Panc1 (cell line): ENCODE measurements around the gene DCAF17. TPM values are rescaled to one million over a fixed set of nuclear protein-coding genes. Genes with fewer than 3 reads are reported as not detected.

ENCODE experiments used
- ATAC-seq: fragments of 200-7000 bp; cut with Tn5 transposase; 2 replicates; pipeline ENCODE4 v1.9.1; 2020; ENCODE audit warnings: mild to moderate bottlenecking, moderate library complexity
- BruUV-seq: library from RNA; stranded (reverse); fragments of 400-500 nt; replicated peaks from 2 replicates; lab custom pipeline; 2021; lab: Mats Ljungman, UMichigan
- CTCF ChIA-PET: fragments of 300-600 bp; sonication (Branson Sonifier 250); formaldehyde crosslinking; loops from one replicate; lab custom pipeline; 2022; ENCODE audit warnings: antibody characterized with exemption; lab: Charles Lee
- POLR2A ChIA-PET: fragments of 300-600 bp; sonication (Branson Sonifier 250); formaldehyde crosslinking; loops from one replicate; lab custom pipeline; 2022; ENCODE audit warnings: antibody characterized with exemption; lab: Charles Lee
- DNase-seq: peaks from one replicate; pipeline ENCODE4 v3.0.0-alpha.2; 2010; ENCODE audit warnings: low read depth, low spot score
- H3K27ac ChIP-seq: 2 replicates; pipeline ENCODE4 v1.5.1; 2011; ENCODE audit warnings: mild to moderate bottlenecking, low read length, inconsistent platforms
- H3K27me3 ChIP-seq: fragments of 200-500 bp; sonication (Bioruptor generic); 2 replicates; pipeline ENCODE4 v1.6.0; 2014; ENCODE audit warnings: low read length, inconsistent platforms; ENCODE audit not compliant: control insufficient read depth, insufficient read depth
- H3K36me3 ChIP-seq: fragments of 200-500 bp; sonication (Bioruptor generic); 2 replicates; pipeline ENCODE4 v1.5.1; 2014; ENCODE audit warnings: inconsistent platforms, mild to moderate bottlenecking, low read length, moderate library complexity; ENCODE audit not compliant: control insufficient read depth, insufficient read depth
- H3K4me1 ChIP-seq: 2 replicates; pipeline ENCODE4 v1.5.1; 2011; ENCODE audit warnings: inconsistent platforms, mild to moderate bottlenecking, low read length, moderate library complexity; ENCODE audit not compliant: control insufficient read depth, insufficient read depth
- H3K4me3 ChIP-seq, 2 experiments: 2 replicates each; pipeline ENCODE4 v1.5.1; 2011 to 2012; ENCODE audit warnings: low read depth in 2 of 2, low read length in 2 of 2, mild to moderate bottlenecking in 2 of 2, inconsistent platforms in 1 of 2, moderate library complexity in 1 of 2
- H3K9me3 ChIP-seq: fragments of 200-500 bp; sonication (Bioruptor generic); 2 replicates; pipeline ENCODE4 v1.5.1; 2014; ENCODE audit warnings: low read depth, mild to moderate bottlenecking, inconsistent platforms, low read length, moderate library complexity; ENCODE audit not compliant: control insufficient read depth, insufficient read depth
- POLR2AphosphoS5 ChIP-seq: IDR thresholded peaks from 2 replicates; pipeline ENCODE4 v1.6.1; 2012; ENCODE audit warnings: mild to moderate bottlenecking, low read depth, low read length, moderate library complexity
- SIN3A ChIP-seq: IDR thresholded peaks from 2 replicates; pipeline ENCODE4 v1.6.1; 2012; ENCODE audit warnings: low read depth, mild to moderate bottlenecking, low read length, moderate library complexity, borderline replicate concordance; ENCODE audit not compliant: insufficient read depth
- TCF7L2 ChIP-seq: IDR thresholded peaks from 2 replicates; pipeline ENCODE4 v1.6.1; 2011; ENCODE audit warnings: mild to moderate bottlenecking, low read depth, low read length, inconsistent platforms
- in situ Hi-C: cut with HindIII; loops from 2 replicates; pipeline ENCODE4 v1.10.0; 2016; ENCODE audit warnings: low sequenced_read_pairs, low pct_unique_long_range_greater_than_20kb
- intact Hi-C: fragments of 100-400 bp; cut with micrococcal nuclease; formaldehyde crosslinking; loops from one replicate; pipeline ENCODE4 v1.10.0; 2022; ENCODE audit not compliant: unreplicated experiment
- total RNA-seq: library from RNA; stranded (reverse); gene quantifications from one replicate; pipeline ENCODE4 v1.2.1, GENCODE V29; 2021; ENCODE audit not compliant: unreplicated experiment
- TF ChIP-seq, protein P1 (sequence below), 2 experiments: IDR thresholded peaks; 2 replicates each; pipeline ENCODE4 v1.6.1; 2011 to 2012; ENCODE audit warnings: low read depth in 2 of 2, control low read depth in 1 of 2, low read length in 1 of 2, mild to moderate bottlenecking in 1 of 2, moderate library complexity in 1 of 2; ENCODE audit not compliant: insufficient read depth in 1 of 2
- TF ChIP-seq, protein P2 (sequence below): fragments of 450-650 bp; IDR thresholded peaks from 2 replicates; pipeline ENCODE4 v1.5.1; 2017; ENCODE audit warnings: mild to moderate bottlenecking

DCAF17 gene
- total RNA-seq, 1 experiment from 2014 or later: 19.0 TPM

GRCh38 chr2:171531836-171532450 is 97.9 kb downstream of the DCAF17 start:
- peaks cover 38% of the 10 kb centered on the region for H3K27me3 ChIP-seq
- no peaks in the 10 kb centered on the region for H3K4me1 ChIP-seq
- TF ChIP-seq, protein P1, sequence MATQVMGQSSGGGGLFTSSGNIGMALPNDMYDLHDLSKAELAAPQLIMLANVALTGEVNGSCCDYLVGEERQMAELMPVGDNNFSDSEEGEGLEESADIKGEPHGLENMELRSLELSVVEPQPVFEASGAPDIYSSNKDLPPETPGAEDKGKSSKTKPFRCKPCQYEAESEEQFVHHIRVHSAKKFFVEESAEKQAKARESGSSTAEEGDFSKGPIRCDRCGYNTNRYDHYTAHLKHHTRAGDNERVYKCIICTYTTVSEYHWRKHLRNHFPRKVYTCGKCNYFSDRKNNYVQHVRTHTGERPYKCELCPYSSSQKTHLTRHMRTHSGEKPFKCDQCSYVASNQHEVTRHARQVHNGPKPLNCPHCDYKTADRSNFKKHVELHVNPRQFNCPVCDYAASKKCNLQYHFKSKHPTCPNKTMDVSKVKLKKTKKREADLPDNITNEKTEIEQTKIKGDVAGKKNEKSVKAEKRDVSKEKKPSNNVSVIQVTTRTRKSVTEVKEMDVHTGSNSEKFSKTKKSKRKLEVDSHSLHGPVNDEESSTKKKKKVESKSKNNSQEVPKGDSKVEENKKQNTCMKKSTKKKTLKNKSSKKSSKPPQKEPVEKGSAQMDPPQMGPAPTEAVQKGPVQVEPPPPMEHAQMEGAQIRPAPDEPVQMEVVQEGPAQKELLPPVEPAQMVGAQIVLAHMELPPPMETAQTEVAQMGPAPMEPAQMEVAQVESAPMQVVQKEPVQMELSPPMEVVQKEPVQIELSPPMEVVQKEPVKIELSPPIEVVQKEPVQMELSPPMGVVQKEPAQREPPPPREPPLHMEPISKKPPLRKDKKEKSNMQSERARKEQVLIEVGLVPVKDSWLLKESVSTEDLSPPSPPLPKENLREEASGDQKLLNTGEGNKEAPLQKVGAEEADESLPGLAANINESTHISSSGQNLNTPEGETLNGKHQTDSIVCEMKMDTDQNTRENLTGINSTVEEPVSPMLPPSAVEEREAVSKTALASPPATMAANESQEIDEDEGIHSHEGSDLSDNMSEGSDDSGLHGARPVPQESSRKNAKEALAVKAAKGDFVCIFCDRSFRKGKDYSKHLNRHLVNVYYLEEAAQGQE (IDR thresholded peaks at IDR 0.05; ENCODE audit: insufficient read depth in 1 of 2, low read depth in 2 of 2, low read length in 1 of 2): no peak
- TF ChIP-seq POLR2AphosphoS5 (no peak), SIN3A (no peak), TCF7L2 (no peak)
- TF ChIP-seq, protein P2, sequence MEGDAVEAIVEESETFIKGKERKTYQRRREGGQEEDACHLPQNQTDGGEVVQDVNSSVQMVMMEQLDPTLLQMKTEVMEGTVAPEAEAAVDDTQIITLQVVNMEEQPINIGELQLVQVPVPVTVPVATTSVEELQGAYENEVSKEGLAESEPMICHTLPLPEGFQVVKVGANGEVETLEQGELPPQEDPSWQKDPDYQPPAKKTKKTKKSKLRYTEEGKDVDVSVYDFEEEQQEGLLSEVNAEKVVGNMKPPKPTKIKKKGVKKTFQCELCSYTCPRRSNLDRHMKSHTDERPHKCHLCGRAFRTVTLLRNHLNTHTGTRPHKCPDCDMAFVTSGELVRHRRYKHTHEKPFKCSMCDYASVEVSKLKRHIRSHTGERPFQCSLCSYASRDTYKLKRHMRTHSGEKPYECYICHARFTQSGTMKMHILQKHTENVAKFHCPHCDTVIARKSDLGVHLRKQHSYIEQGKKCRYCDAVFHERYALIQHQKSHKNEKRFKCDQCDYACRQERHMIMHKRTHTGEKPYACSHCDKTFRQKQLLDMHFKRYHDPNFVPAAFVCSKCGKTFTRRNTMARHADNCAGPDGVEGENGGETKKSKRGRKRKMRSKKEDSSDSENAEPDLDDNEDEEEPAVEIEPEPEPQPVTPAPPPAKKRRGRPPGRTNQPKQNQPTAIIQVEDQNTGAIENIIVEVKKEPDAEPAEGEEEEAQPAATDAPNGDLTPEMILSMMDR: no peak
- in situ Hi-C loops: no loop called here
- no peak overlapping the region for H3K4me3 ChIP-seq
- H3K9me3 ChIP-seq: no peaks in the 10 kb centered on the region
- no peak overlapping the region for H3K27ac ChIP-seq
- no peaks in the 10 kb centered on the region for H3K36me3 ChIP-seq
- BruUV-seq: no TSS peak
- intact Hi-C loops: no loop called here
- POLR2A ChIA-PET: no interaction called here
- CTCF ChIA-PET: interaction anchor here (1.5 kb wide), 1 partner anchor 10 kb away, joined by 5 read pairs; no protein-coding TSS in a partner anchor
- ATAC-seq (no peak), DNase-seq (no peak)

DNA sequence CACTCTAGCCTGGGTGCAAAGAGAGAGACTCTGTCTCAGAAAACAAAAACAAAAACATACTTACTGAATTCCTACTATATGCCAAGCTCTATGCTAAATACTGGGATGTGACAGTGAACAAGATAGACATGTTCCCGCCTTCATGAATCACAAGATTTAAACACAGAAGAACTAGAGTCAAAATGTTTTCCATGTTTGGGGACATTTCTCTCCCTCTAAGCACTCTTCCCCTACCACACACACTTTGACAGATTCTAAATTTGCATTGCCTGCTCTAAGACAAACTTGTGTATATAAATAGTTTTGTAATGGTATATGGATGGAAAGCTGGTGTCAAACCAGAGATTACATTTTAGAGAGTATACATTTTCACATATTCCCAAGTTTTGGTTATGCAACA is 99.3 kb downstream of the DCAF17 start:
- Histone ChIP-seq H3K36me3 (no peaks in the 10 kb centered on the region), H3K4me3 (no peak overlapping the region), H3K27ac (no peak overlapping the region), H3K4me1 (no peaks in the 10 kb centered on the region), H3K27me3 (peaks cover 31% of the 10 kb centered on the region), H3K9me3 (no peaks in the 10 kb centered on the region)
- intact Hi-C loops (no loop called here), in situ Hi-C loops (no loop called here)
- ATAC-seq: no peak
- DNase-seq: no peak
- no peak for TF ChIP-seq SIN3A
- TF ChIP-seq TCF7L2: no peak
- TF ChIP-seq, protein P1 (IDR thresholded peaks at IDR 0.05; ENCODE audit: insufficient read depth in 1 of 2, low read depth in 2 of 2, low read length in 1 of 2): no peak
- no peak for TF ChIP-seq POLR2AphosphoS5
- TF ChIP-seq, protein P2: no peak
- BruUV-seq: no TSS peak
- CTCF ChIA-PET: no interaction called here
- POLR2A ChIA-PET: no interaction called here
